Mammary microvascular endothelial cell (primary cell): ENCODE data around the gene CDC23. TPM values are rescaled to one million over a fixed set of nuclear protein-coding genes. Genes with fewer than 3 reads are reported as not detected.

Source experiments
- total RNA-seq: library from RNA; depleted of rRNA; stranded (reverse); fragments of >200 nt; gene quantifications from 2 replicates; pipeline ENCODE4 v1.2.3, GENCODE V29; 2015

CDC23 gene
- 31.1 and 33.6 TPM in 2 replicates for total RNA-seq

GRCh38 chr5:138213161-138214029 lies at the start of gene CDC23:
Gene CDC23 (minus strand): TSS chr5:138213323. CDS start chr5:138213312, 11 bp downstream.

GRCh38 chr5:138178516-138179276 lies 34.4 kb downstream of the CDC23 start, which contains the start of the genes BRD8 and KIF20A:
Gene BRD8 (minus strand): TSS chr5:138178630. CDS start chr5:138178614, 16 bp downstream.
Gene KIF20A (plus strand): TSS chr5:138179112. CDS start chr5:138179681, 569 bp downstream.

GRCh38 chr5:138138949-138139780 lies 74.0 kb downstream of the CDC23 start, which contains the start of gene NME5:
Gene NME5 (minus strand): TSS chr5:138139428. CDS start chr5:138138780, 648 bp downstream.

Other genes with a start within 250 kb of the CDC23 start
- gene FAM13B, start 180.2 kb downstream of the CDC23 start, total RNA-seq: 5.1 and 6.4 TPM in 2 replicates
- not detected in 2 replicates for gene WNT8A, start 129.3 kb downstream of the CDC23 start, total RNA-seq
- 0.07 and 0.39 TPM in 2 replicates for gene NME5, start 73.9 kb downstream of the CDC23 start, total RNA-seq
- gene BRD8, start 34.7 kb downstream of the CDC23 start, total RNA-seq: 23.0 and 25.4 TPM in 2 replicates
- gene KIF20A, start 34.2 kb downstream of the CDC23 start, total RNA-seq: 78.7 and 83.2 TPM in 2 replicates
- not detected in 2 replicates for gene GFRA3, start 61.3 kb upstream of the CDC23 start, total RNA-seq
- 9.4 and 14.9 TPM in 2 replicates for gene CDC25C, start 118.5 kb upstream of the CDC23 start, total RNA-seq
- 19.3 and 23.3 TPM in 2 replicates for gene FAM53C, start 124.9 kb upstream of the CDC23 start, total RNA-seq
- gene KDM3B, start 139.4 kb upstream of the CDC23 start, total RNA-seq: 23.9 and 24.0 TPM in 2 replicates
- 1.1 and 1.3 TPM in 2 replicates for gene REEP2, start 225.7 kb upstream of the CDC23 start, total RNA-seq